Lung (tissue), 12 donors: ENCODE results near the gene TIFAB. TPM values are rescaled to one million over a fixed set of nuclear protein-coding genes. Genes with fewer than 3 reads are reported as not detected.

Source experiments
- ATAC-seq: fragments of 200-7000 bp; cut with Tn5 transposase; one replicate; pipeline ENCODE4 v1.9.1; 2020; ENCODE audit warnings: moderate number of reproducible peaks; ENCODE audit not compliant: insufficient read depth, low FRiP score
- DNase-seq, 3 donors: peaks; one replicate each; pipeline ENCODE4 v3.0.0-alpha.2; 2013 to 2017
- H3K27ac ChIP-seq, 2 donors: one replicate each; pipeline ENCODE4 v1.5.1; 2013; ENCODE audit warnings: mild to moderate bottlenecking in 2 of 2, moderate library complexity in 2 of 2, control low read depth in 1 of 2, inconsistent platforms in 1 of 2, low read depth in 1 of 2, low read length in 1 of 2
- H3K27me3 ChIP-seq, 3 donors: one replicate each; pipeline ENCODE4 v1.5.1; 2013; ENCODE audit warnings: low read length in 2 of 3; ENCODE audit not compliant: control insufficient read depth in 3 of 3, insufficient read depth in 3 of 3
- H3K36me3 ChIP-seq, 4 donors: one replicate each; pipeline ENCODE4 v1.5.1; 2013; ENCODE audit warnings: low read length in 4 of 4, mild to moderate bottlenecking in 1 of 4, moderate library complexity in 1 of 4; ENCODE audit not compliant: control insufficient read depth in 4 of 4, insufficient read depth in 4 of 4
- H3K4me1 ChIP-seq, 5 donors: one replicate each; pipeline ENCODE4 v1.5.1; 2013; ENCODE audit warnings: low read length in 5 of 5, mild to moderate bottlenecking in 2 of 5, moderate library complexity in 1 of 5; ENCODE audit not compliant: control insufficient read depth in 5 of 5, insufficient read depth in 5 of 5
- H3K4me3 ChIP-seq: one replicate; pipeline ENCODE4 v1.5.1; 2013; ENCODE audit warnings: mild to moderate bottlenecking, control low read depth, moderate library complexity
- H3K9ac ChIP-seq, 2 donors: one replicate each; pipeline ENCODE4 v1.5.1; 2013; ENCODE audit warnings: low read length in 2 of 2, control low read depth in 1 of 2; ENCODE audit not compliant: insufficient read depth in 1 of 2
- H3K9me3 ChIP-seq, 4 donors: one replicate each; pipeline ENCODE4 v1.5.1; 2013; ENCODE audit warnings: low read length in 3 of 4, mild to moderate bottlenecking in 1 of 4, moderate library complexity in 1 of 4; ENCODE audit not compliant: control insufficient read depth in 4 of 4, insufficient read depth in 3 of 4
- WGBS, 2 donors: extraction: QIAGEN DNeasy Blood & Tissue Kit; methylation state at CpG; one replicate each; pipeline ENCODE4 v1.1.7; 2013; 5-methylcytosine and 5-hydroxymethylcytosine counted together
- polyA plus RNA-seq, 2 donors: library from polyadenylated mRNA; stranded (reverse); fragments of 200-250 nt; gene quantifications; one replicate each; pipeline ENCODE4 v1.2.1, GENCODE V29; 2013
- total RNA-seq, 2 donors: library from RNA; depleted of rRNA in 1 of 2; stranded (reverse); fragments of >200 nt in 1 of 2; gene quantifications; one replicate each; pipeline ENCODE4 v1.2.1, GENCODE V29; 2014 to 2021
- TF ChIP-seq, protein P1 (sequence below): IDR thresholded peaks from 2 replicates; pipeline ENCODE4 v1.5.1; 2012; ENCODE audit warnings: mild to moderate bottlenecking; ENCODE audit errors: control extremely low read depth, extremely low read depth
- donor health status: control.
- donor health status: control.
- donor health status: Bipolar disorder and iron deficiency.
- donor health status: healthy.
- donor health status: DM: yes; HTN: yes; CAD: no.

TIFAB gene
- total and polyA plus RNA-seq, 4 donors = 0.15 to 0.88 (median 0.35) TPM

DNA sequence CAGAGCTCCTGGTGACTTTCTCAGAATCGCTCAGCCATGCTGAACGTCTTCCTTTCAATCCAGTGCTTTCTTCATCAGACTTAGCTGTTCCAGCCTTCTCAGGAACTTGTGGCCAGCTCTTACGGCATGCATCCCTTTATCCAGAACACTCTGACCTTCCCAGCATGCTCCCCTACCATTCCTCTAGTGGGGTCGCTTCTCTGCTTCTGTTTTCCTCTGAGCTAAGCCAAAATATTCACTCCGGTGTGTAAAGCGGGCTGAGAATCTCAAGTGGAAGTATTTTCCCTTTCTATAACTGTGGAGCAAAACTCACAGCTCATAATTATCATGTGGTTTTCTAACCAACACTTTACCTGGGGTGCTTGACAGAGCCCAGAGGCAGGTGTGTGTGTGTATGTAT, 11.2 kb downstream of the TIFAB start:
- Histone ChIP-seq H3K27me3 (no peaks in the 10 kb centered on the region), H3K4me3 (no peak overlapping the region), H3K9me3 (no peaks in the 10 kb centered on the region), H3K9ac (peak overlapping the region in 1 of 2 donors; percentile 14), H3K27ac (no peak overlapping the region), H3K36me3 (no peaks in the 10 kb centered on the region), H3K4me1 (peaks cover 0 to 96% (median 75%) of the 10 kb centered on the region in 5 donors)
- TF ChIP-seq, protein P1, sequence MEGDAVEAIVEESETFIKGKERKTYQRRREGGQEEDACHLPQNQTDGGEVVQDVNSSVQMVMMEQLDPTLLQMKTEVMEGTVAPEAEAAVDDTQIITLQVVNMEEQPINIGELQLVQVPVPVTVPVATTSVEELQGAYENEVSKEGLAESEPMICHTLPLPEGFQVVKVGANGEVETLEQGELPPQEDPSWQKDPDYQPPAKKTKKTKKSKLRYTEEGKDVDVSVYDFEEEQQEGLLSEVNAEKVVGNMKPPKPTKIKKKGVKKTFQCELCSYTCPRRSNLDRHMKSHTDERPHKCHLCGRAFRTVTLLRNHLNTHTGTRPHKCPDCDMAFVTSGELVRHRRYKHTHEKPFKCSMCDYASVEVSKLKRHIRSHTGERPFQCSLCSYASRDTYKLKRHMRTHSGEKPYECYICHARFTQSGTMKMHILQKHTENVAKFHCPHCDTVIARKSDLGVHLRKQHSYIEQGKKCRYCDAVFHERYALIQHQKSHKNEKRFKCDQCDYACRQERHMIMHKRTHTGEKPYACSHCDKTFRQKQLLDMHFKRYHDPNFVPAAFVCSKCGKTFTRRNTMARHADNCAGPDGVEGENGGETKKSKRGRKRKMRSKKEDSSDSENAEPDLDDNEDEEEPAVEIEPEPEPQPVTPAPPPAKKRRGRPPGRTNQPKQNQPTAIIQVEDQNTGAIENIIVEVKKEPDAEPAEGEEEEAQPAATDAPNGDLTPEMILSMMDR = no peak
- 54 to 64% methylated on average over 6 of the region's 6 CpGs for WGBS, 2 donors
- DNase-seq (peak in 1 of 3 donors; percentile 11), ATAC-seq (no peak)

DNA sequence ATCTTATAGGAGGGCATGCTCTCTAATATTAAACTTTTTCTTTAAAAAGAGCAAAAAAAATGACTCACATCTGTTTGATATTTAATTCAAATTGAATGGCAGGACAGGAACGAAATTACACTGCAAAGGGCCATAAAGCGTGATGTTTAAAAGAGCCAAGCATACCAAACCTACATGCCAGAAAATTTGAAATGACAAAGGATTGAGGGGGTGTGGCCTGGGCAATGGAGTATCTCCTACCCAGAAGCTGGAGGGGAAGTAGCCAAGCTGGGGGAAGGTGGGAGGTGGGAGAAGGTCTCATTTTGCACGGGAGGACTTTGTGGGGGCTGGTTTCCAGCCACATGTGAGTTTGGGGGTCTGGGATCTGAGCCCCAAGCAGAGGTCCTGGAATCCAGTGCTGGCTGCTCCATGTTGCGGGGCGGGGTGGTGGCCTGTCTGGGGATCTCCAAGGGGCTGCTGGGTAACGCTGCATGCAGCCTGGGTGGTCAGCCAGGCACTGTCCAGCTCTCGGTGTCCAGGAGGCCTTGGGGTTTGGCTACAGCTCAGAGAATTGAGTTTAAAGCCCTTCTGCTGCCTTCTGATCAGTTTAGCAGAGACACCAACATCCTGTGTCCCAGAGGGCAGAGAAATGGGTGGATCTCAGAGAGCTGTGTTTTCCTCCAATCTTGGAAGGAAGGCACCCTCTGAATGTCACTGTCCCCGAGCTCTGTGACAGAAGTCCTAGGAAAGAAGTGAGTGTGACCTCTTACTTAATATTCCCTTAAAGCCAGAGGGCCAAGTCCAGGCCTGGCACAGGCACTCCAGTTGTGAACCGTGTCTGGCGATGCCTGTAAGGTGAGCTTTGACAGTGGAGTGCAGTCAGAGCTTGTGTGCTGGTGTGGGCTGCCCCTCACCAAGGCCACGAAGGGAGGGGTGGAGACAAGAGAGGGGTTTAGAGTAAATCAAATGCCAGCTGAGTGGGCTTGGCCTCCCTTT, 12.6 kb downstream of the TIFAB start:
- WGBS, 2 donors = 73 to 77% methylated on average over 11 of the region's 11 CpGs
- DNase-seq = peak; percentile 69 to 82 (median 75)
- no peak overlapping the region for H3K27ac ChIP-seq

DNA sequence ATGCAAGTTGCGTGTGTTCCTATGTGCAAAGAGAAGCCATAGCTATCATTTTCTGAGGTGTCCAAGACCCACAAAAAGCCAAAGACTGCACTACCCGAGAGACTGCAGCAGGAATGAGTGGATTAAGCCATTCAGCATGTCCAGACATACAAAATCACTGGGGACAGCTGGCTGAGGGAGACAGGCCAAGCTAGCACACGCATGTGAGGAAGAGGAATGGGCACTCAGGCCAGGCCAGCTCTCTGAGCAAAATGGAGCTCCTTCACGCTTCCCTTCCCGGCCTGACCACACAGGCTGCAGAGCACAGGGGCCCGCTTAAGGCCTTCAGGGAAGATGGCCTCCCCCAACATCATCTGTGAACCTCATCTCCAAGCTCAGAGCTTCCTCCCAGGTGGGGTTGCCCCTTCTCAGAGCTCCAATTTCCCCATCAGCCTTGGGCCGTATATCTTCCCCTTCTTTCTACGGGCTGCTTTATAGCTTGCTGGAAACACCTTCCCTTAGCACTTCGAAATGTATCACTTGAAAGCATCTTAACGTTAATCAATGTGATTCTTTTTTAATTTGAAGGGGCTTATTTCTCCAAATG, 13.4 kb downstream of the TIFAB start:
- TF ChIP-seq, protein P1 = no peak
- H3K4me3 ChIP-seq = no peak overlapping the region
- H3K27ac ChIP-seq = peak overlapping the region in 1 of 2 donors; percentile 10
- ATAC-seq = no peak
- H3K4me1 ChIP-seq = peaks cover 0 to 96% (median 72%) of the 10 kb centered on the region in 5 donors
- 67 to 75% methylated on average over 10 of the region's 10 CpGs for WGBS, 2 donors
- no peak overlapping the region for H3K9ac ChIP-seq
- DNase-seq = peak in 1 of 3 donors; percentile 28
- H3K36me3 ChIP-seq = no peaks in the 10 kb centered on the region
- no peaks in the 10 kb centered on the region for H3K9me3 ChIP-seq
- no peaks in the 10 kb centered on the region for H3K27me3 ChIP-seq

More for the DNA sequence above, 12.6 kb downstream of the TIFAB start:
- no peak for ATAC-seq
- TF ChIP-seq, protein P1 = no peak
- Histone ChIP-seq H3K9ac (no peak overlapping the region), H3K27me3 (no peaks in the 10 kb centered on the region), H3K4me3 (no peak overlapping the region), H3K36me3 (no peaks in the 10 kb centered on the region), H3K4me1 (peaks cover 0 to 96% (median 73%) of the 10 kb centered on the region in 5 donors), H3K9me3 (no peaks in the 10 kb centered on the region)
